SH-SY5Y (cell line): Measurements from ENCODE around the gene DNASE1.

Experiments used
- GATA2 ChIP-seq: IDR thresholded peaks from 2 replicates; pipeline ENCODE4 v1.6.1; 2011; ENCODE audit warnings: mild to moderate bottlenecking, low read depth, low read length
- GATA3 ChIP-seq: IDR thresholded peaks from 2 replicates; pipeline ENCODE4 v1.6.1; 2011; ENCODE audit warnings: low read depth, mild to moderate bottlenecking, low read length, moderate library complexity

GRCh38 chr16:3623642-3624041 is 30.8 kb upstream of the DNASE1 start:
- TF ChIP-seq GATA2 (no peak), GATA3 (no peak)
